Measurements from ENCODE around the gene SMC6.

The SMC6 gene

DNA sequence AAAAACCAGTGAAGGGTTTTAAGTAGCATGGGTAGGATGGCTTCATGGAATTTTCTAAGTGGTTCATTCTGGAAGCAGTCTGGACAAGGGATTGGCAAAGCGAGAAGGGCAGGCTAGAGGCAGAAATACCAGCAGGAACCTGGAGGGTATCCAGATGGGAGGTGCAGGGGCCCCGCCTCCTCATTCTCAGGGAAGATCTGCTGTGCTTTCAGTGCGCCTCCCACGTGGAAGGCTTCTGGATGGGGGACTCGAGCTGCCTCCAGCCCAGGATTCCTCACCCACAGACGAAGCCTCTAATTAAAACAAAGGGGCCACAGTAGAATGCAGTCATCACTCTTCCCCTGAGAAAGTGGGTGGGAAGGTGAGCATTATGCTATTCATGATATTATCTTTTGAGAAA lies 133.3 kb downstream of the SMC6 start:
- DNase-seq (ENCODE audit: low read depth in 2 of 3, low spot score in 1 of 3): no peak

DNA sequence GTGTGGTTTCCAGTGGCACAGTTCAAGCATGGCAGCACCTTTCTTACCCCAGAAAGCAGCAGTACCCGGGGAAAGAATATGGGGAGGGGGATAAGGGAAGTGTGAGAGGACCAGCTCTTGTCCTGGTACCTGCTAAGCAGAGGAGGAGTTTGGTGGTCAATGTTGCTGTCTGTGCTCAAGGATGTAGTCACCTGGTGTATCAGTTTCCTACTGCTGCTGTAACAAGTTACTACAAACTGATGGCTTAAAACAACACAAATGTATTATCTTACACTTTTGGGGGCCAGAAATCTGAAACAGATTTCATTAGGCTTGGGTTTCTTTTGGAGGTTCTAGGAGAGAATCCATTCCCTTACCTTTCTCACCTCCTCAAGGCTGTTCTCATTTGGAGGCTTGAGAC lies 135.7 kb downstream of the SMC6 start:
- no peak for DNase-seq (ENCODE audit: low read depth in 2 of 3, low spot score in 1 of 3)

DNA sequence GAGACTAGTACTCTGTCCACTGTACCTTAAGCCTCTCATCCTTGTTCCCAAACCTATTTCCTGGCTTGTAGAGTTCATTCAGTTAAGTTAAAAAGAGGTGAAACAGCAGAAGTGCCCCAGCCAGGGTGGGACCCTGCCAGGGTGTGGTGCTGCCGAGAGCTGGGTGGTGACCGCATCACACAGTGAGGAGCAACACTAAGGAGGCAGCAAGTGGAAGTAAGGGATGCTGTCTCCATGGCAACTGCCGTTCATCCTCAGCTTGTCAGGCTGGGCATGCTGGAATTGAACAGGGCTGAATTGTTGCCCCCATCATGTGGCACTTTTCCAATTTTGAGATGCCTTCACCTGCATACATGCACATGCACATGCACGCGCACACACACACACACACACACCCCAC lies 136.1 kb downstream of the SMC6 start:
- no peak for DNase-seq (ENCODE audit: low read depth in 2 of 3, low spot score in 1 of 3)

DNA sequence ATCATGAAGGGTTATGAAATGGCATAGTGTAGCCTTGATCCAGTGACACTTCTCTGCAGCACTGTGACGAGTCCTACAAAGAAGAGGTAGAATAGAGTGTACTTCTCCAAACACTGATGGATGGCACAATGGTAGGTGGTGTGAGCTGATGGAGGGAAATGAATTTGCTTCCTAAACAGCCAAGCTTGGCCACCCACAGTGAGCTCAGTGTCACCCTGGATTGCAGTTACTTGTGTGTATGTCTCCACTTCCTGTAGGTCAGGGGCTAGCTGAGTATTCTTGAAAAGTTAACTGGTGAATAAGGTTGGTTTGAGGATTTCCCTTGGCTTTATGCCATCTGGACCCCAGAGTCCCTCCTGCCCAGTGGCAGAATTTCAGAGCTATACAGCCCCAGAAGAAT lies 137.2 kb downstream of the SMC6 start:
- no peak for DNase-seq (ENCODE audit: low read depth in 2 of 3, low spot score in 1 of 3)

DNA sequence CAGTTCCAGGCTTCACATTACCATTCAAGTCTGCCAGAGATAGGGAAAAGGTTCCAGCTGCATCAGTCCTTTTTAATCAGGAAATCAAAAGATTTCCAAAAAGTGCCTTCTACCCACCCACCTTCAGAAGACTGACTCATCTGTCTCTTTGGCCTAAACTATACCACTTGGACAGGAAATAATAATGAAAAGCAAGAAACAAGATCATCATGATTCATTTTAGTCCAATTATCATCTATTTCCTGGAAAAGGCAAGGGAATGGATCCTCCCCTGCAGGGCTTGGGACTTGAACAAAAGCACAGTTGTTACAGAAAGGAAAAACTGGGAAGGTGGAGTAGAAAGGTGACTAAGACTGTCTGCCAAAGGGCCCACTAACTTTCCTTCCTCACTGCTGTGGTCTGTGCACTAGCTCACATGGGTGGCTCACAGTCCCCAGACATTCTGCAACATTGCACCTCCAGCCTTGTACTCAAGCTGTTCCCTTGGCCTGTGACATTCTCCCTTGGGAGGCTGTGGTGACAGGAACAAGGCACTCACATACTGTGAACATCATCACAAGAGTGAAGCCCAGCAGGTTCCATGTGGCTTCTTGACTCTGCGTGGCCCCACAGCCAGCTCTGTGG lies 137.8 kb downstream of the SMC6 start:
- no peak for DNase-seq (ENCODE audit: low read depth in 2 of 3, low spot score in 1 of 3)

DNA sequence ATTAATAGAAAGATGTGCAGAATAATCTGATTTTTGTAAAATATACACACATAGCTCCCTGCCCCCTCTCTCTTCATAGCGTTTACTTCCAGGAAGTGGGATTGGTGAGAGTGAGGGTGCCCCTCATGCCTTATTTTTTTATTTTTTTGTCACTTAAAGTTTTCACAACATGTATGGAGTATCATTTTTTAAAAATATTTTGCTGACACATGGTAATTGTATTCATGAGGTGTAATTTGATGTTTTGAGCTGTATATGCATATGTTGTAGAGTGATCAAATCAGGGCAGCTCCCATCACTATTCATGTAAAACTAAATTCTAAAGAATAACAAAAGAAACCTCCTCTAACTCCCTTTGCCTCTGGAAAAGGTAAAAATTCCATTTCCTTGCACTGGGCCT lies 138.5 kb downstream of the SMC6 start:
- no peak for DNase-seq (ENCODE audit: low read depth in 2 of 3, low spot score in 1 of 3)

DNA sequence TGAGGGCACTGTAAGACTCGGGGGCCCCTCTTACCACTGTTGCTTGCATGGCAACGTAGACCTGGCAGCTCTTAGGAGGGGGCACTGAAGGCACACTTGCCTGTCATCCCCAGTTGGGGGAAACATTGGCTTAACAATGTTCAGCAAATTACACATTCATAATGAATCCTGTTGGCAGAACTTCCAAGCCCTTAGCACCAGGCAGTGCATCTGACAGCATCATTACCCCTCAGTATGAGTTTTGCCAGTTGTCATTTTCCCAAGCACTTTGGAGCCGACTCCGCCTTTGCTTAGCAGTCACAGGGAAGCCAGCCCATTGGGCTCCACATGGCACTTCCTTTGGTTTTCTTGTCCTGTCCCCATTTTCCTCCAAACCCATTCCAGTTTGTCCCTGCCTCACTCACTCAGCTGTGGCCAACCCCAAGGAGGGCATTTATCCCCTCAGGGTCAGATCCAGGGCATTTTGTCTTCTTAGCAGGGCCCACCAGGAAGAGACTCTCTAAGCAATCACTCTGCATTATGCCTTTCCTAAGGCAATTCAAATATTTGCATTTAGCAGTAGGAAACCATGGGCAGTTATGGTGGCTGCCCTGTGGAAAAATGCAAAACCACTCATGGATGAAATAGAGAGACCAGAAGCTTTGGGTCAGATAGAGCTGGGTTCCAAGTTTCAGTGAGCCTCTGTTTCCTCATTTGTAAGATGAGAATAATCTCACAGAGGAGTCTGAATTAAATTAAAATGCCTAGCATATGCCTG lies 139.3 kb downstream of the SMC6 start:
- no peak for DNase-seq (ENCODE audit: low read depth in 2 of 3, low spot score in 1 of 3)

Measured in stimulated activated CD4-positive, alpha-beta T cell treated with anti-CD3 and anti-CD28 coated beads, Interleukin-12 subunit alpha, Interleukin-12 subunit beta, amount 100 ng/mL, for 48 hours (primary cell).